CD4-positive, alpha-beta T cell treated with Interleukin-6 for 4 hours (primary cell): ENCODE results near the gene WBP11.

Experiments used
- DNase-seq: peaks from one replicate; pipeline ENCODE4 v3.0.0-alpha.2; 2020; ENCODE audit warnings: mixed read lengths

Gene WBP11

DNA sequence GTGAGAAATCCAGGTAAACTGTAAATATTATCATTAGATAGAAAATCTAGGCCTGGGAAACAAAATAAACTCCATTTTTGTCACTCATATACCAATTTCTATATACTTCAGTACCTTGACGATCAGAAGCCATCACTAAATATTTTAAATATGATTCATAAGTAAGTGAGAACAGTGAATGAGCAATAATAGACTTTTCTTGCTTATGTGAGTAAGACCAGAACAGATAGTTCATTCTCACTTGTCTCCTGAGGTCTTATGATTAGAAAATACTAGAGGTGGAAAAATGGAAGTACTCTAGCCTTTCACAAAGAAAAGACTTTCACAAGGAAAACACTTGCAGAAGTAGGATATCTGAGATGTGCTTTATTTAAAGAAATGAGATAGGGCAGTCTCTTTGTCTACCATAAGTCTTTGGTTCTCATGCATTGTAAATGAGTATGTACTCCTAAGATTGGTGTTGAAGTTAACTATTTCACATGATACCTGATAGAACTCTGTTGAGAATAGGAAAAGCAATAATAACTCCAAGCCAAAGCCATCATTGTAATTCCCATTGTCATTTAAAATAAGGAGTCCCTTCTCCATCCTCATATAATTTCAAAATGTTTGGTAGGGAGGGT lies 20.8 kb upstream of the WBP11 start:
- DNase-seq: no peak

DNA sequence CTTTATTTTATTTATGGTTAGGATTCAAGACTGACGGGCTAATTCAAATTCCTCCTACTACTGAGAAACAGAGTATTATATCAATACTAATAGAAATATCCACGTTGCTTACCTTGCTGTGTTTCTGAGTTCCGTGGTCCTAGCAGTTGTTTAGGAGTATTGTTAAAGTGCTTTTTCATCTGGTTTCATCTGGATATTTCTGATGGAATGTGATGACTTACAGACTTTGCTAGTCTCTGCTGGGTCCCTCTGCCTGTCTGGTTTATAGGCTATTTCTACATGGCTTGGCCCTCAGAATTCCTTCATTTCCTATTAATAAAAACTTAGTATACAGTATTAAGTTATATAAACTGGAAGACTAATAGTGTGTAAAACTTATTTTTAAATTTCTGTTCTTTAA lies 10.7 kb upstream of the WBP11 start, which contains the start of gene SMCO3:
Gene SMCO3 (minus strand): TSS at position 169 of the 400 bp plus-strand sequence. CDS start 7,502 bp downstream, outside the sequence.
- DNase-seq: no peak

DNA sequence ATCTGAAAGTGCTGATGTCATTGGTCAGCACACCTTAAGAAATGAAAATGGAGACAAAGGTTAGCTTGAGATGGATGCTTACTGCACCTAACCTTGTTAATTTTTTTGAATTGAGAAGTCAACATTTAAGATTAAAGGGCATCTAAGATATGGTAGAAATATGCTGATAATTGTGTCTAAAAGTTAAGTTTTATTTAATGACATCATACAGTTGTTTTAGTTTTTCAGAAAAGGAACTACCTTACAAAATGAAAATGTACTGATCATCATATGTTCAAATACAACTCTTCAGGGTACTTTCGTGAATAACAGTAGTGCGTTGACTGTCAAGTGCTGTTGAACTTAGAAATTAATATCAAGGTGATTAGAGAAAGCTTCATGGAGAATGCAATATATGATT lies 8.2 kb upstream of the WBP11 start:
- no peak for DNase-seq

DNA sequence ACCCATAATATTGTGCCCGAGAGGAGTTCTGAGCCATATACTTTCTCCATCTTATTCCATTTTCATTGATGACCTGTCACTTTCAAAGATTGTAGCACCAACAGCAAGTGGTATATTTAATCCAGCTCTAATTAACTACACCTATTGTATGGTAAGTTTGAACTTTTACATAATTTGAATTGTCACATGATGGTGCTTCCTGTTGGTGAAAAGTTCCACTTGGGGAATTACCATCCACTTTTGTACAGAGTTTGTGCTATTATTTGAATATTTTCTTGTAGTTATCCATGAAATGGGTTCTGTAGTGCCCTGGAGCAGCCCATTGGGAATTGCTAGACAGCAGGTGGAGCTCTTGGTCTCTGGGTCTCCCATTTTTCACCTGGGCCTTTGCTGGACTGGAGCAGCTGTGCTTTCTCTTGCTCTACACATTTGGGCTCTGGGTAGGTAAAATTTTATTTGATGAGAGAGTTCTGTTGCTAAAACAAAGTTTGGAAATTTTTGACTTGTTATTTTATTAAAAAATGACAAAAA lies 7.7 kb upstream of the WBP11 start:
- DNase-seq: no peak

DNA sequence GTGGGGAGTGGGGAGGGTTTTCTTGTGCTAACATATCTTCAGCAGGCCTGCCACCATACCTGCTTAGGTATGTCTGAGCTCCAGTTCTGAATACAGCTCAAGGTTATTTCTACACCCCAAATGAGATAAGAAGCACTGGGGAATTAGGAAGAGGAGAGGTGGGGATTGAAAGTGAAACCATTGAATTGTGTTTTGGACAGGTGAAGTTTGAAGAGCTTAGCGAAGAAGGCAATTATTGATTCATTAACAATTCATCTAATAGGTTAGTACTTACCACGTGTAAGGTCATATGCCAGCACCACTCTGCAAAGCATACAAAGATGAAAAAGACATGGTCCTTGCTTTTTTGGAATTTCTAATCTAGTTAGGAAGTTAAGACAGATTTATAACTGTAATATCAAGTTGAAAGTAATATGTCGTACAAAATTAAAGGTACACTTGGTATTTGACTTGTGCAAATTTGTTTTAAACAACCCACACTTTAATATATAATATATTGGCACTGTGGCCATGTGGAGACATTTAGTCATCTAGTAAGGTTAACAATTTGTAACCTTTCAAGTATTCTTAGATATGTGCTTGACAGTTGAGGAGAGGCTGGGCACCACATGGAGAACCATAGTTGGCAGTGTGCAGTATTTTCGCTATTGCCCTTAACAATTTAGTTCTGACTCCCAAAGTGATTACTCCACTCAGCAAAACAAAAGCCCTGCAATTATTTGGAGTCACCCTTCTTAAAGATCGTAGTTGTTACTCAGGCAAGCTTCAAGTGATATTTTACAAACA lies 7.1 kb upstream of the WBP11 start:
- no peak for DNase-seq

DNA sequence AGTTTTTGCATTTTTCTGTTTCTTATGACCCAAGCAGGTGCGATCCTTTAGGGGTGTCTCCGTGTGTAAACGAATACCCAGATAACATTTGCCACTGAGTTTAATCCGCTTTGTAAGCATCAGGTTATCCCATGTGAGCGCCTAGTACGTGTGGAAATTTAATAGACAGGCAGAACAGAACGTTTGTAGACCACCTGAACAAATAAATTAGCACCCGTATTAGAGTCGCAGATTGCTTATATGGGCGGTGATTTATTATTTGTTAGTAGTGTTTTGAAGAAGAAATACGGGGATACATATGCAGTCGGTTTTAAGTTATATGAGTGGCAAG lies 517 bp upstream of the WBP11 start:
- DNase-seq: no peak

DNA sequence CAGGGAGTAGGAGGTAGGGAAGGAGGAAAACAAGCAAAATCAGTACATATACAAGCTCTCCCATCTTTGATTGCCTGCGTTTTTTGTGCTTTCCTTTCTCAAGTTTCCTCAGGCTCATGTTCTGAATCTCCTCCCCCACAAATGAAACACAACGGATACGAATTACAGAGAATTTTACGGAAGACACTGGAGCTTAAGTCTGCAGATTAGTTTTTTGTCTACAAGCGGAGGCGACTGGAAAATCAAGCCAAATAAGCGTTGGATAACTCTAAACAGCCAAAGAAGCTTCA lies 612 bp downstream of the WBP11 start:
- DNase-seq: no peak

DNA sequence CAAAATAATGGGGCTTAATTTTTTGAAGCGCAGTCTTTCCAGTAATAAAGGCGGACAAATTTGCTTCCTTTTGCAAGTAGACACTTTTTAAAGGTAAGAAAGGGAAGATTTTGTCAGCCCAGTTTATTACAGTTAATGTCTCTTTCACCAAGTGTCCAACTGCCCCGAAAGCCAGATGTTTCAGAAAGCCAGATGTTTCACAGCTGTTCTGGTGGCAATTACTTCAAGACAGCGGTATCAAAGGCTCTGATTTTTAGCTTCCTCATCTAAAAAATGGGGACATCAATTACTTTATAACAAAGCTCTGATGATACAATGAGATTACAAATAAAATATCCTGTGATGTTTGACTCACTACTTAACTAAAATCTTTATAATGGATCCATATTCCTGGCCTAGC lies 1.0 kb downstream of the WBP11 start:
- no peak for DNase-seq

DNA sequence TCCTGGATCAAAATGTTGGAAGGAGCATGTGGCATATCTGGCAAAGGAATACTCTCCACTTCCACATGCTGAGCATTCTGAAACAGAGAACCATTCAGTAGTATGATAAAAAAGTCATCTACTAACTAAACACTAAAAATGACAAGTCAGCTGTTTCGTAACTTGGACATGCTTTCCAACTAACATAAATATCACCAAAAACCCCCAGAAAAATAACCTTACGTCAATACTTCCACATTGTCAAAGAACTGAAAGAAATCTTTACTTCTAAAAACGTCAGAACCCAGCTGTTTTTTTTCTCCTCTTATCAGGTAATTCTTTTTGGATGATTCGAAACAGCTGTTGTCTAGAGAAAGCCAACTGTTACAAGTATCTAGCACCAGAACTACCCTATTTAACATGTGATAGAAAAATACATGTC lies 8.2 kb downstream of the WBP11 start:
- no peak for DNase-seq

DNA sequence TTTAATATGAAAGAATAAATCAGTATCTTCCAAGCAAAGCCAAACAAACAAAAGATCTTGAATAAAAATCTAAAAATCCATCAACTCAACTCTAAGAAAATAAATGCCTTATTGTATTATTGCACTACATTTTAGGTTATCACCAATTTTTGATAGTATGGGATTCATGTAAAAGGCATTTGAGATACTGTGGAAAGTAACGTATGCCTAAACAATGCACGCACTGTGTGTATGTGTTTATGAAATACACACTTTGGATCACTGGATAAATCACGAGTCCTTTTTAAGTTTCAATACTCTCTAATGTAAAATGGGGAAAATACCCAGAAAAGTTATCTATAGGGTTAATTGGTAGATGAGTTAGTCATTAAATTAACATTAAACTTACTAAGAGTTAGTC lies 17.7 kb downstream of the WBP11 start:
- no peak for DNase-seq

DNA sequence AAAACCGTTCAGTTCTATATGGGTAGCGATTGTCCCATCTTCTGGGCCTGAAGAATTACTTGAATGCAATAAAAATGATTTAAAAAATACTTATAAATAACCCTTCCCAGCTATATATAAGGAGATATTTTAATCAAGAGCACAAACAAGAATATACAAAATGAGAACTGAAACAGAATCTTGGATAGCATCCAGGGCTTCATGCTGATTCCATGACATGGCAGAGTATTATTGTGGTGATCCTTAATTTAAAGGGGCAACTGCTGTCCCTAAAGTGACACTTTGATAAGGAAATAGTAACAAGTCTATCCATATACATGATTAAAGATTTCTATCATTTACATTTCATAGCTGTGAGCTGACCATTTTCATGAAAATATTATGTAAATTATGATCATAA lies 18.8 kb downstream of the WBP11 start:
- no peak for DNase-seq

DNA sequence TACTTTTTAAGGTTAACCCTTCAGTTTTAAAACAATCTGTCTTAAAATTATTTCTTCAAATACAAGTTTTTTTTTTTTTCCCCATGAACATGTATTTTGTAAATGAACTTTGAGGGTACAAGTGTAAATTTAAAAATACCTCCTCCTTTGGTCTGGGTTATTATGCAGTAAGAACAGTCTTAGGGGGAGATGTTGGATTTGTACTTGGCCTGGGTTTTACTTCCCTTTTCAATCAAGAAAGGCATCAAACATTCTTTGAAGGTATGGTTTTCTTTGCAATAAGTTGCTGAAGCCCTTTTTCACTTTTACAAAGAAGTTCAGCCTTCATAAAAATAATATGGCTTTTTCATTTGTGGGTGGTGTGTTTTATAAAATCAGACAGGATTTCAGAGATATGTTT lies 20.5 kb downstream of the WBP11 start:
- DNase-seq: no peak

DNA sequence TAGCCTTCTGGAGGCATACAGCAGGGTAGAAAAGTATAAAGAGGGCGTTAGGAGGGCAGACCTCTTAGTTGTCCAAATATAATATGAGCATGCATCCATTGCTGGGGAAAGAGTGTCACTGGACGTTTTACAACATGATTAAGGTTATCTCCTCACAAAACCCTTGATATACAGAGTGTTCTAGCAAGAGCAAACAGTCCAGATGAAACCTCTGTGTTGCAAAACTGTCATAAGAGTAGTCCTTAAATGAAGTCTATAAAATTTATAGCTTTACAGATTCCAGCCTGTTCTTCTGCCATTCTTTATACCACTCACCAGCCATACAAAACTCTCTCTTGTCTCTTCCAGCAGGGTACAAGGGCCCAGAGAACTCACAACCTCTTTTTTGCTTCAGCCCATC lies 21.7 kb downstream of the WBP11 start:
- DNase-seq: no peak

DNA sequence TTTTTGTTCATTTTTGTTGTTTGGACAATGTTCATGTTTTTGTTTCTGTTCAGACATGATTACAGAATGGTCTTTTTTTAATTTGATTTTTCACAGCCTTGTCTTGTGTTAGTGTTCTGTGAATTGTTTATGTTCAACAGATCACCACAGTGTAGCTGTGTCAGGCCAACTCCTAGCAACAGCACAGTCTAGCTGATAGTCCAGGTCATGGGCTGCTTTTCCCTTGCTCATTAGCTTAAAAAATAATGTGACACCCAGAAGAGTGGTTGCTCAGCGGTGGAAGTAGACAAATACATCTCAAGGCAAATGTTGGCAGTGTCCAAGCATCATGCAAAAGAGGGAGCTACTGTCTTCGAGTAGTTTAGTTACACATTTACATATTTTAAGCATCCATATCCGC lies 22.4 kb downstream of the WBP11 start:
- no peak for DNase-seq

DNA sequence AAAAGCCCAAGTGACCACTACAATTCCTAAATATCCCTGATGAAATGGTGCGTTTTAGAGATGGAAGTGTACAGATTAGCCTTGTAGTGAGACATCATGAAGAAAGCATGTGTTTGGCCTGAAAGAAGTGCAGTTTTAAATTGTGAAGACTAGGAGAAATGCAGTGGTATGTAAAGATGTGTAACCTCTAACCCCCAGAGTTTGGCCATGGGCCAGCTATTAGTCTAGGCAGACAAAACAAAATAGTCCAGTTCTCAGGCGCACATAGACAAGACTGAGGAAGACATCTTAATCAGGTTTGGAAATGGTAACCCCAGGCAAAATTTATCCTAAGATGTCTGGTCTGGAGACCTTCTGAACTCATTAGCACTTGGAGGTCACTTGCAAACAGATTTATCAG lies 23.4 kb downstream of the WBP11 start:
- no peak for DNase-seq

DNA sequence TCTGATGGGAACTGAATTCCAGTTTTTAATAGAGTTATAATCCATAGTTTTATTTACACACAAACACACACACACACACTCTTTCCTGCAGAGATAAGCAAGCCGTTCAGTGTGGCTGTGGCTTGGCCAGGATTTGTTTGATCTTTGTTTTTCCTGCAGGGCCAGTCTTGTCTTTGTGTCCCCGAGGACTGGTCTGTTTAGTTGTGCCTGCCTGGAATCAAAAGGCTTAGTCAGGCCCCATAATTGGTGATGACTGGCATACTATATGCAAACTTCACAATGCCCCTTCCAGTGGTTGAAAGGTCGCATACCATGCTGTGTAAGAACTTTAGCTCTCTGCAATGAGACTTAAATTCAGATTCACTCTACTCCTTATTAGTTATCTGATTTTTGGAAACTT lies 26.0 kb downstream of the WBP11 start:
- DNase-seq: no peak

DNA sequence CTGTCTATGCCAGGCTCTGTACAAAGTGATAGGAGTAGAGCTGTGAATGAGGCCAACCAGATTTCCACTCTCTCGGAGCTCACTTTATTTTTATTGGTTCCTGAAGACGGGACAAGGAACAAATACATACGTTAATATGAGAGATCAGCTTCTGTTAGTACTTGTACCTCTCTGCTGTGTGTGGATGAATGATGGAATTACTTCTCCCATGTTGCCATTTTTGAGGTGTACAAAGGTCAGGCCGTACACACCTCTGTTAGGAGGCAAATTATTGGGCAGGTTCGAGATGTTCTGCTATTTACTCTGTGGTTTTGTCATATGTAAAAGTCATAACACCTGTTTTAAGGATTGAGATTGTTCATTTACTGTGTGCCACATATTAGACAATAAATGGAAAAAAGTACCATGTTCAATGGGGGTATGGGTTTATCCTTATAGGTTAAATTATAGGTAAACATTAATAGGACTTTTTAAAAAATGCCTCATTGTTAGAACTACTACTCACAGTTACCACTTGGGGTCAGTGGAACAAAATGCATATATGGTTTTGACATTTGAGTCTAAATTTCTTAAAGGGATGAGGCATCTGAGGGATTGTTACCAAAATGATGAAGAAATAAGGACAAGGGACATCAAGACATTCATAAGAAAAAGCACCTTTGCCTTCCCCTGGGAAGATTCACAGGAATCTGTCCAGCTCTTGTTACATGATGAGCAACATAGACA lies 26.9 kb downstream of the WBP11 start:
- no peak for DNase-seq

DNA sequence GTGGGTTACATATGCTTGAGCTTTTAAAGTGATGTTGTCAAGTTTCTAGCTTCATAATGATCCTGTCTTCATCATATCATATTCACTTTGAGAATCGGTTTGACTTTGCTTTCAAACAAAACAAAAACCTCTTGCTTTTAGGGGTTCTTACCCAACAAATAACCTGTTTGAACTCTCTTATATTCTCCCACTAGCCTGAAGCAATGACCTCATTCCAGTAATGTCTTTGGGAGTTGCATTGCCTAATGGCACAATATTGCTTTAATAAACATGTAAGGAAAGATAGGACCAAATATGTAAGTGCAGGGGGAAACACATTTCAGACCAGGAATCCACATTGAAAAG lies 27.7 kb downstream of the WBP11 start:
- no peak for DNase-seq

DNA sequence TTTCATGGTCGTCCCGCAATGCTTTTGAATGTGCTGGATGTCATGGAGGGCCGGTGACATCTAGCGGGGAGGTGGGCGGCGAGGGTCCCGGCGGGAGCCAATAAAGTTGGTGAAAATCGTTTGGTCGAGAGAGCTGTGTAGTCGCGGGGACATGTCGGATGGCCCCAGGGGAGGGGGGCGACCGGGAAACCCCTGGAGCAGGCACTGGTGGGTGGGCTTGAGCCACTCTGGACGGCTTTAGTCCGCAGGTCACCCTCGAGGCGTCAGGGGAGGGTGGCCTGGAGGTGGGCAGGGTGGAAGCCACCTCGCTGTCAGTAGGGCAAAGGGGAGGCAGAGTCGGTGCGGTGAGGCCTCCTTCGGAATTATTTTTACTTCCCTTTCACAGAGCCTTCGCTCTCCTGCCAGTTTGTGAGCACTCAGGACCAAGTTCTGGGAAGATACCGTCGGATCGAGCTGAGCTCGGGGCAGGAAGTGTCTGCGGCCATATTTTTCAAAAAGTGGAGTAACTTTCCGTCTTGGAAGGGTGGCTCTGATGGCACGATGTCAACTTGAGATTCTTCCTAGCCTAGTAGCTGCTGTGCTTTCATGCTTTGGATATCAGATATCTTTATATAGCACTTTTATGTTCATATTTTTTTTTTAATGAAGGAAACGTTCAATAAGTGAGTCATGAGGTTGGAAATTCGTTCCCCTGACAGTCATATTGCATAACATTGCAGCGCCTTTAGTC lies 28.2 kb downstream of the WBP11 start:
- DNase-seq: peak; percentile 44

DNA sequence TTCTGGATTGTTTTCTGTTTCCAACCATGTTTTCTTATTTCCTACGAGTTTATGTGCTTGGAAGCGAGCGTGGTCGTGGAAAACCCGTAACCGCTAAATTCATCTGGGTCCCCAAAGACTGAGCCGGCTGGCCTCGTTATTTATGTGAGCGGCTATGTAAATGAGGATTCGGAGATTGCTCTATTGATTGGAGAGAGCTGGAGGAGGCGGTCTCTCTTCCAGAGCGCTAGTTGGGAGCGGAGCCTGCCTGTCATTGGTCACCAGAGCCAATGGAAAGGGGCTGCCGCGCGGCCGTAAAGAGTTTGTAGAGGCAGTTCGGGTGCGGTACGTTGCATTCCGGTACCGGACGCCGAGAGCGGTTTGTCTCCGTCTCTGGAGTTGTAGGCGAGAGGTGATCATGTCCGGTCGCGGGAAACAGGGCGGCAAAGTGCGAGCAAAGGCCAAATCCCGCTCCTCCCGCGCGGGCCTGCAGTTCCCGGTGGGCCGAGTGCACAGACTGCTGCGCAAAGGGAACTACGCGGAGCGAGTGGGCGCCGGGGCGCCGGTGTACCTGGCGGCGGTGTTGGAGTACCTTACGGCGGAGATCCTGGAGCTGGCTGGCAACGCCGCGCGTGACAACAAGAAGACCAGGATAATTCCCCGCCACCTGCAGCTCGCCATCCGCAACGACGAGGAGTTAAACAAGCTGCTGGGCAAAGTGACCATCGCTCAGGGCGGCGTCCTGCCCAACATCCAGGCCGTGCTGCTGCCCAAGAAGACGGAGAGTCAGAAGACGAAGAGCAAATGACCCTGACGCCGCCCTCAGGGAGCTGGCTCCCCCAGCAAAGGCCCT lies 29.0 kb downstream of the WBP11 start:
- DNase-seq: peak; percentile 90

DNA sequence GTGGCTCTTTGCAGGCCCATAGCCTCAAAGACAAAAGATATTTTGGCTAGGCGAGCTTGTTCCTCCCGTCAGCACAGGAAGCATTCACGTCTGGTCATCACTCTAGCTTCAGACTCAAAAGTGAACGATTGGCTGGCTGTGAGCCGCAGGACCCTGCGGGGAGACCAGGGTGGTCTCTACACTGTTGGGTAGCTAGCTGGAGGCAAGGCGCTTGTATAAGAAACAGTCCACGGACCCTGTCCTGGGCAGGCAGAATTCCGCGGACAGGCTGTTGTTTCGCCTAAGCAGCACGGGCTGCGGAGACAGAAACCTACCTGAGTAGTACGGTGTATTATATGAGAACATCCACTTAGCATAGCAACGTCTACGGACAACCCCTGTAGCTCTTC lies 29.6 kb downstream of the WBP11 start:
- no peak for DNase-seq

DNA sequence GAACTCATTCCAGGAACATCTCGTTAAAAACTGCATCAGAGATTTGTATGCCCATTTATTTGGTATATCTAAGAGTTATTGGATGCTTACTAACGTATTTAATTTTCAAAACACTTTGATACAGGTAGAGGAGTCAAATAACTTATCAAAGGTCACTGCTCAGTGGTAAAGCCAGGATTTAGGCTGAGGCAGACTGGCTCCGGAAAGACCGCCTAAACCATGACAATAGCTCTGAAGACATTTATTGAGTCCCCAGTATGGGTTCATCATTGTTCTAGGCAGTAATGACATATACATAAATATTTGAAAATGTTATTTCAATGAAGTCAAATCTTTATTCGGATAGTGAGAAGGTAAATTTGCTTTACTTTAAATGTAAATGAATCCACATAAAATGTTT lies 30.3 kb downstream of the WBP11 start:
- no peak for DNase-seq
